GM21423 (cell line): ENCODE data around the gene C3orf62.
"Not testable (repeated sequence)": the region's sequence is repeated elsewhere in the genome, so short reads cannot be mapped to it uniquely, and the experiment has no call there.

Source experiments
- ATAC-seq: cut with Tn5 transposase; IDR thresholded peaks from one replicate; pipeline ENCODE4 v1.9.1; 2021; ENCODE audit warnings: mild to moderate bottlenecking, moderate library complexity; ENCODE audit not compliant: unreplicated experiment

C3orf62 gene

DNA sequence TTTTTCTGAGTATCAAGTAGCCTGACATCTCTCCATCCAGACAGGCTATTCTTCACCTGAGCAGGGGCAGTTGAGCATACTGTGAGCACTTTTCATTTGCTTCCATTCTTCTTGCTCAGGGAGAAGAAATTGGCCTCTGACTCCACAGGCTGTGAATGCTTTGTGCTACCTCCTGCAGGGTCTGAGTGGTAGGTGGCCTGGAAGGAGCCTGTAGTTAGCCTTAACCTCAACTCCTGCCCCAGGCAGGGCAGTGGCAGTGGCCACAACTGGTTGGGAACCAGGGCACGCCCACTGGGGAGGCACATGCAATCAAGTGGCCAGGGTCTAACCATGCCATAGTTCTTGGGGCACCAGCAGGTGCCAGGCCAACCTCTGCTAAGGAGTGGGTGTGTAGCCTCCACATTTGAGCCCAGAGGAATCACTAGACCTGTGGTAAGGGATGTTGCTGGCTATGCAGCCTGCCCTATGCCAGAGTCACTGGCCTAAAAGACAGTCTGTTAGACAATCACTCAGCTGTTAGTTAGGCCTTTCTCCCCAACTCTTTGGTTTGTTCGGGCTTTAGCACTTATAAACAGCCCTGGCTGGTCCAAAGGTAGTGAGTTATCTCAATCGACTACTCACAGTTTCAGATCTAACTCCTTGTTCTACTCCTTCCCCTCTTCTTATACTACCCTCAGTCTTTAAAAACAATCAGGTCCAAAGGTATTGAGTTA lies 7.4 kb downstream of the C3orf62 start:
- ATAC-seq, result no peak

DNA sequence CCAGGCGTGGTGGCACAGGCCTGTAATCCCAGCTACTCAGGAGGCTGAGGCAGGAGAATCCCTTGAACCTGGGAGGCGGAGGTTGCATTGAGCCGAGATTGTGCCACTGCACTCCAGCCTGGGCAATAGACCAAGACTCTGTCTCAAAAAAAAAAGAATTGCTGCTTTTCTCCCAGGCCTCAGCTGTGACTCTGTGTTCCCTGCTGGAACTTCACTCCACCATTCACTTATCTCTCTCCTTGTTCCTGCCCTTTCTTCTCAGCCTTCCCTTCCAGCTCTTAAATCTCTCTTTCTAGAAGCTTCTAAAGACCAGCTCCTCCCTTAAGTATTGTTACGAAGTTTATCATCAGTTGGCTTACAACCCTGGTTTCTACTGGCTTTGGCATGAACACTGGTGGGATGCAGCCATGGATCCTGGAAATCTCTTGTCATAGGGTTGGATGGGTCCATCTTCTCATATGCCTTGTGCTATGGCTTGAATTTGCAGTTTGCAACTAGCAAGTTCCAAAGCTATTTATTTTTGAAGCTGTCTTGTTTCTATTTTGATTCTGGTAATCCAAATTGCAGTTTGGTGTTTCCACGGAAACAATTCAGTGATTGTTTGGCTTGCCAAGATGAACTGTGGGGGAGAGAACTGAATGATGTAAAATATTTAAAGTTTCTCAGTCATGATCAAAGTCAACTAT lies 10.5 kb downstream of the C3orf62 start:
- no peak for ATAC-seq

DNA sequence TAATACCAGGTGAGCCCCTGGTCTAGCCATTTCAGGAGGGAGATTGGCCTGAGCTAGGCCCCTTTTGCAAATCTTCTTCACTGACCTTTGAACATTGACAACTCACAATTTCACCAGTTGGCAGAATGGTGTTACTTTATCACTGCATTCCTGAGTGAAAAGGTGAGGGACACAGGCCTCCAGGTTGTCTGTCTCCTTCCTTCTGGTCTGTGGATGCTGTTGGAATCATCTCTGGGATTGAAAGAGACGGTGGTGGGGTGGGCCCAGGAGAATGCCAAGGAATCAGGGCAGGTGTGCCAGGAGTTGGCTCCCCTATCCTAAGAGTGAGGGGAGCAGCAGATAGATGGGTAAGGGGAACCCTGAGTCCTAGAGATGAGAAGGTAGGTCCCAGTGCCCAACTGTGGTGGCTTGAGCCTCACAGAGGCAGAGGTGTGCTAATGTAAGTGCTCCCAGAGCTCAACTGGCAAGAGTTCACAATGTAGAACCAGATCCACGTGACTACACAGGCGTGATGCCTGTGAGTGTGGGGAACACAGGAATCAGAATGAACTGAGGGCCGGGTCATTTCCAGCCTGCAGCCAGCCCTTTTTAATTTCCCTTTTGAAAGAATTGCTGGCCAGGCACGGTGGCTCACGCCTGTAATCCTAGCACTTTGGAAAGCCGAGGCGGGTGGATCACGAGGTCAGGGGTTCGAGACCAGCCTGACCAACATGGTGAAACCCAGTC lies 11.2 kb downstream of the C3orf62 start:
- ATAC-seq, result no peak

GRCh38 chr3:49263159-49263889 lies 13.7 kb downstream of the C3orf62 start:
- no peak for ATAC-seq

- ATAC-seq, result no peak
These were observed 16.2 kb downstream of the C3orf62 start for GRCh38 chr3:49260806-49261324.

- ATAC-seq, result no peak
These were observed 19.8 kb downstream of the C3orf62 start for GRCh38 chr3:49257187-49257586.

DNA sequence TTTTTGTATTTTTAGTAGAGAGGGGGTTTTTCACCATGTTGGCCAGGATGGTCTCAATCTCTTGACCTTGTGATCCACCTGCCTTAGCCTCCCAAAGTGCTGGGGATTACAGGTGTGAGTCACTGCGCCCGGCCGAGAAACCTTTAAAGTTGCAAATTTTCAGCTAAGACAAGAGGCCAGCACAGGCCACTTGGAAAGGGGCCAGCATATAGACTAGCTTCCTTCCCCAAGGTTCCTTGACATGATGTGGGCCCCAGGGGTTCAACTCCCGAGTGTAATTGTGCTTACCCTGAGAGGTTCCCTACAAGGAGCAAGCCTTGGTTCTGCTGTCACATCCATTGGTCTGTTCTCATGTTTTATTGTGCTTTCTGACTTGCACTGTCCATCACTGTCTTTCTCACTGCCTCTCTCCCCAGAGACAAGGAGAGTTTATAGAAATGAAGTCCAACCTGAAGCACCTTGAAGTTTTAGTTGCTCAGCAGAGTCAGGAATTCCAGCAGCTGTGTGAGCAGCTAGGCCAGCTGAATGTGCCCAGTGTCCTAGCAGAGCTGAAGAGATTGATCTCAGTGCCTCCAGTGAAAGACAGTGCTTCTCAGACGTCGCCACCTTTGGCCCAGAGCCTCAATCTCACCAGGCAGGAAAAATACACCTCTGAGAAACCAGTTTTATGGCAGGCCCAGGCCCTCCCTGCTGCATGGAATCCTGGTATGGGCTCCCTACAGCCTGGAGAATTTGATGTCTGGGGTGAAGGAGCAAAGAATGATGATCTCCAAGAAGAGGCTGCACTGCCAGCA lies 21.1 kb downstream of the C3orf62 start:
- no peak for ATAC-seq

DNA sequence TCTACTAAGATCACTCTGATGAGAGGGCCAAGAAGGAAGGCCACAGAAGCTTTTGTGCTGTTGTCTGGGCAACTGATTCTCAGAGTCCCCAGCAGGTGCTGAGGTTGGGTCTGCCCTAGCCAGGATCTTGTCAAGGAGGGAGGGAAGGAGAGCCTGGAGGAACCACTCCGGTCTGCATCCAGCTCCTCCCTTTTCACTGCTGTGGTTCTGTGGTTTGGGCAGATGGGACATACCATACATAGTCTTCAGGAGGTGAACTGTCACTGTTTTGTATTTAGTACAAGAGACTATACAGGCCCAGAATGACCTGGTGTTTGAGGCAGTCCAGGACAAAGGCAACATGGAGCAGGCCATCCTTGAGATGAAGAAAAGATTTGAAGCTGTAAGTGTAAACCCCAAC lies 21.9 kb downstream of the C3orf62 start:
- ATAC-seq, result no peak

DNA sequence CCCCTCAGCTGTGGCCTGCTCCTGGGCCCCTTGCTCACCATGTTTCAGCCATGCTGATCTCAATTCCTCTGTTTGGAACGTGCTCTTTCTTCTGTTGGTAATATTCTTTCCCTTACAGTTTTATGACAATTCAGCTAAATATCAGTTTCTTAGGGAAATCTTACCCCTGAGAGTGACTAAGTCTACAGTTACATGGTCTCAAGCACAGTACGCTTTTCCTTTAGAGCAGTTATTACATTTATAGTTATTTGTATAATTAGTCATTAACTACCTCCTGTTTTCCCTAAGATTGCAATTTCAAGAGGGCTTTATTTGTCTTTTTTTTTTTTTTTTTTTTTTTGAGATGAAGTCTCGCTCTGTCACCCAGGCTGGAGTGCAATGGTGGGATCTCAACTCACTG lies 23.5 kb downstream of the C3orf62 start:
- ATAC-seq, result no peak

- ATAC-seq, result no peak
These were observed 28.2 kb downstream of the C3orf62 start for GRCh38 chr3:49248840-49249227.

GRCh38 chr3:49244581-49245205 lies 32.3 kb downstream of the C3orf62 start:
- ATAC-seq, result no peak

DNA sequence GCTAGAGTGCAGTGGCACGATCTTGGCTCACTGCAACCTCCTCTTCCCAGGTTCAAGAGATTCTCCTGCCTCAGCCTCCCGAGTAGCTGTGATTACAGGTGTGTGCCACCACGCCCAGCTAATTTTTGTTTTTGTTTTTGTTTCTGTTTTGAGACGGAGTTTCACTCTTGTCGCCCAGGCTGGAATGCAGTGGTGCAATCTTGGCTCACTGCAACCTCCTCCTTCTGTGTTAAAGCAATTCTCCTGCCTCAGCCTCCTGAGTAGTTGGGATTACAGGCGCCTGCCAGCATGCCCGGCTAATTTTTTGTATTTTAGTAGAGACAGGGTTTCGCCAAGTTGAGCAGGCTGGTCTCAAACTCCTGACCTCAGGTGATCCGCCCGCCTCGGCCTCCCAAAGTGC lies 36.9 kb downstream of the C3orf62 start:
- not testable (repeated sequence) for ATAC-seq

DNA sequence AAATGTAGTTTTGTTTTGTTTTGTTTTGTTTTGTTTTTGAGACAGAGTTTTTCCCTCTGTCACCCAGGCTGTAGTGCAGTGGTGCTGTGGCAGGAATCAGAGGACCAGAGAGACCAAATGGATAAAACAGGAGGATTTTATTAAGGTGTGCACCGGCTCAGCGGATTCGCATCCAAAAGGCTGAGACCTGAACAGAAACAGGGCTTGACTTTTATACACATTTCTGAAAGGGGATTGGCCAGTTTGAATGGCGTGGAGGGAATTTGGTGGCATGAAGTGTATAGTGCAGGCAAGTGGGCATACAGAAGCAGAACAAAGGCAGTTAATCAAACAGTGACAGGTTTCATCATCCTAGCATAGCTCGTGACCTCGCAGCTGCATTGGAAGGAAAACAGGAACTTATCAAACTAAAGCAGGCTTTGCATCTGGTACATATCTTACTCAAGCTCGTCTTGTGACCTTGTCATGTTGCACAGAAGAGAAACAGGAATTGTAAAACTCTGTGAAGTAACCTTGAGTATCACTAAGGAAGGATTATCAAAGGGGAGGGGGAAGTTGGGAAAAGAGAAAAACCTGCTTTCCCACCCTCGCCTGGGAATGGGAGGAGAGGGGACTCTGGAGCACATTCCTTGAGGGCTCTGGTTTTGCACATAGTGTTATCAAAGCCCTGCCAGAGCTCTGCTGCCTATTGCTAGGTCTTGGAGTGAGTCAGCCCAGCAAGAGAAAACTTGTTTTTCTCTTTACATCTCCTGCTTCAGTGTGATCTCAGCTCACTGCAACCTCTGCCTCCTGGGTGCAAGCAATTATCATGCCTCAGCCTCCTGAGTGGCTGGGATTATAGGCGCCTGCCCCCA lies 38.5 kb downstream of the C3orf62 start:
- no peak for ATAC-seq

- no peak for ATAC-seq
These were observed 39.7 kb downstream of the C3orf62 start for GRCh38 chr3:49237344-49237743.

GRCh38 chr3:49236226-49236625 lies 40.8 kb downstream of the C3orf62 start:
- ATAC-seq, result no peak

DNA sequence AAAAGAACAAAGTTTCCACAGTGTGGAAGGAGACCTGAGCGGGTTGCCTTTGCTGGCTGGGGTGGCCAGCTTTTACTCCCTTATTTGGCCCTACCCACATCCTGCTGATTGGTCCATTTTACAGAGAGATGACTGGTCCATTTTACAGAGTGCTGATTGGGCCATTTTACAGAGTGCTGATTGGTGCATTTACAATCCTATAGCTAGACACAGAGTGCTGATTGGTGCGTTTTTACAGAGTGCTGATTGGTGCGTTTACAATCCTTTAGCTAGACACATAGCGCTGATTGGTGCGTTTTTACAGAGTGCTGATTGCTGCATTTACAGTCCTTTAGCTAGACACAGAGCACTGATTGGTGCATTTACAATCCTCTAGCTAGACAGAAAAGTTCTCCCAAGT lies 48.2 kb downstream of the C3orf62 start:
- ATAC-seq, result not testable (repeated sequence)

GRCh38 chr3:49222002-49222401 lies 55.0 kb downstream of the C3orf62 start:
- ATAC-seq, result no peak

DNA sequence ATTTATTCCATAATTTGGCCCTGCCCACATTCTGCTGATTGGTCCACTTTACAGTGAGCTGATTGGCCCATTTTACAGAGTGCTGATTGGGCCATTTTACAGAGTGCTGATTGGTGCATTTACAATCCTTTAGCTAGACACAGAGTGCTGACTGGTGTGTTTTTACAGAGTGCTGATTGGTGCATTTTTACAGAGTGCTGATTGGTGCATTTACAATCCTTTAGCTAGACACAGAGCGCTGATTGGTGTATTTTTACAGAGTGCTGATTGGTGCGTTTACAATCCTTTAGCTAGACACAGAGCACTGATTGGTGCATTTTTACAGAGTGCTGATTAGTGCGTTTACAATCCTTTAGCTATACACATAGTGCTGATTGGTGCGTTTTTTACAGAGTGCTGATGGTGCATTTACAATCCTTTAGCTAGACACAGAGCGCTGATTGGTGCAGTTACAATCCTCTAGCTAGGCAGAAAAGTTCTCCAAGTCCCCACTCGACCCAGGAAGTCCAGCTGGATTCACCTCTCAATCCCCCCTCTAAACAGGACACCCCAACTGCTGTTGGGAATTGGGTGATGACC lies 56.0 kb downstream of the C3orf62 start:
- not testable (repeated sequence) for ATAC-seq

DNA sequence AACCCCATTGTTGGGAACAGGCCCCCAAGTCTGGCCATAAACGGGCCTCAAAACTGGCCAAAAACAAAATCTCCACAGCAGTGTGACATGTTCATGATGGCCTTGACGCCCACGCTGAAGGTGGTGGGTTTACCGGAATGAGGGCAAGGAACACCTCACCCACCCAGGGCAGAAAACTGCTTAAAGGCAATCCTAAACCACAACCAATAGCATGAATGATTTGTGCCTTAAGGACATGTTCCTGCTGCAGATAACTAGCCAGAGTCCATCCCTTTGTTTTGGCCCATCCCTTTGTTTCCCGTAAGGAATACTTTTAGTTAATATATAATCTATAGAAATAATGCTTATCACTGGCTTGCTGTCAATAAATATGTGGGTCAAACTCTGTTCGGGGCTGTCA lies 57.9 kb downstream of the C3orf62 start:
- no peak for ATAC-seq
